ENCODE measurements around the gene DGAT2.
"Not testable (repeated sequence)": the region's sequence is repeated elsewhere in the genome, so short reads cannot be mapped to it uniquely, and the experiment has no call there.

Gene DGAT2

GRCh38 chr11:75768112-75768908 is at the start of gene DGAT2:
Gene DGAT2, plus strand, starts transcription at chr11:75768778. Its CDS starts 214 bp downstream, at chr11:75768992.
- DNase-seq (ENCODE audit: low read depth in 2 of 2): peak; percentile 38 to 71

GRCh38 chr11:75719340-75720239 is 49.0 kb upstream of the DGAT2 start:
- no peak for DNase-seq (ENCODE audit: low read depth in 2 of 2)

DNA sequence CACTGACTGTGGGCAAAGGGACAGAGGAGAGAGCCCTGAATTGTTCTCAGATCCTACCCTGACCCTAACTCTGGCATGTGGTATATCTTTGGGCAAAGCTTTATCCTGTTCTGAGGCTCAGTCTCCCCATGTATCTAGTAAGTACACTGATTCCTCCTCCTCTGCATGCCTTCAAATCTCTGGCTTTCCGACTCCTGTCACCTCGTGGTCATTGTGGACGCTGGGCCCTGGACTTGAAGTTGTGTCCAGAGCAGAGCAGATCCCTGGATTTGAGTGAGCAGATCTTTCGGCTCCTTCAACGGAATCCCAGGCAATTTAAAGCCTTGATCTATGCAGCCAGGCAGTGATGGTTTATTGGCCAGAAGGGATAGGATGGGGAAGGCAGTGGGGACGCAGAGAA is 47.9 kb upstream of the DGAT2 start:
- no peak for DNase-seq (ENCODE audit: low read depth in 2 of 2)

DNA sequence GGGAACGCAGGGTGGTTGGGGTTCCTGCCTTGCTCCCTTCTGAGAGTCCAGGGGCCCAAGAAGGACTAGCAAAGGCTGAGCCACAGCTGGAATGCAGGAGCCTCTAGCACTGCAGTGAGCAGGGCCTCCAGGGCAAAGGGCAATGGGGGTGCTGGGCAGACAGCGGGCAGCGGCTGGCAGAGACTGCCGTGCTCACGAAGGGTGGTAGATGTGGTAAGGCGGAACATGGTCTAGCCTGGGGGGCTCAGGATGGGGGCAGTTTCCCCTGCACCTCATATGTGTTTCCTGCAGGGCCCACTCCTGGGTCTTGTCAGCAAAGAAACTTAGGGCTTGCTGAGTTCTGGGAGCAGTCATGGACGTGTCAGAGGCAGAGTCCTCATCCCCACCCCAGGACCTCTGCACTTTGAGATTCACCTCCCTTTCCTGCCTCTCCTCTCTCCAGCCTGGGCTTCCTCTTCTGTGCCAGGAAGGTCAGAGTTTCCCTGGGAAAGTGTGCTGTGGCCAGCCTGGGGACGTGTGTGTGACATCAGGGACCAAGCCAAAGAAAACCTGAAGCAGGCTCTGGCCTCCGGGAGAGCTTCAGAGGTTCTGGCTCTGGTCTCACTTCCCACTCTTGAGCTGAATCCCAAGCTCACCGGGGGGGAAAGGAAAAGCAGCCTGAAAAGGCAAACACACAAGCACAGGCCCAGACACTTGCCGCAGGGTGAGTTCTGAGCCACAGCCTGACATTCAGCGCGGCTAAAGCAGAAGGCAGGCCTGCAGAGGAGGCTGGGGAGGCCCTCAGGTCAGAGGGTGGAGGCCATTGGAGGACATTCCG is 46.5 kb upstream of the DGAT2 start:
- DNase-seq (ENCODE audit: low read depth in 2 of 2): no peak

DNA sequence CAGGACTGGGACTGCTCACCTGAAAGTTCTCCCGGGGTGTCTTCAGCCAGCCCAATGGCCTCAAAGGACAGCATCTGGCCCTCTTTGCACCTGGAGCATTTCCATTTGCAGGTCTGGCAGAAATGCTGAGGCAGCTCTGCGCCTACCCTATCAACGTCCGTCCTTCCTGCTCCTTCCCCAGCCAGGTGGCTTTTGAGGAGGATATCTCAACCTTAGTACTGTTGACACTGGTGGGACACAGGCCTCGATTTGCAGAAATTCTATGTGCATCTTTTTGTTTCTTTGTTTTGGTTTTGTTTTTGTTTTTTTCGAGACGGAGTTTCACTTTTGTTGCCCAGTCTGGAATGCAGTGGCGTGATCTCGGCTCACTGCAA is 45.9 kb upstream of the DGAT2 start:
- DNase-seq (ENCODE audit: low read depth in 2 of 2): no peak

GRCh38 chr11:75725547-75726320 is 42.8 kb upstream of the DGAT2 start:
- DNase-seq (ENCODE audit: low read depth in 2 of 2): no peak

GRCh38 chr11:75728992-75729391 is 39.6 kb upstream of the DGAT2 start:
- no peak for DNase-seq (ENCODE audit: low read depth in 2 of 2)

DNA sequence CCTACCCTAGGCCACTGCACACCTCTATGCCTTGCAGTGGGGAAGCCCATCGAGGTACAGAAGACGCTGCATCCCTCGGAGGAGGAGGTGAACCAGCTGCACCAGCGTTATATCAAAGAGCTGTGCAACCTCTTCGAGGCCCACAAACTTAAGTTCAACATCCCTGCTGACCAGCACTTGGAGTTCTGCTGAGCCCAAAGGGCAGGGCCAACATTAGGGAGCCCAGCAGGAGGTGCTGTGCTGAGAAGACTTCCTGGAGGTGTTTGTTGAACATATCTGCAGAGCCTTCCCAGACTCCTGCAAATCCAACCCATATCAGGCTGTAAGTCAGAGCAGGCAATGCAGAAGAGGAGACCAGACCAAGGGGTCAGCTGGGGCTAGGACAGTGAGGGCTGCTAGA is 37.5 kb upstream of the DGAT2 start:
- no peak for DNase-seq (ENCODE audit: low read depth in 2 of 2)

DNA sequence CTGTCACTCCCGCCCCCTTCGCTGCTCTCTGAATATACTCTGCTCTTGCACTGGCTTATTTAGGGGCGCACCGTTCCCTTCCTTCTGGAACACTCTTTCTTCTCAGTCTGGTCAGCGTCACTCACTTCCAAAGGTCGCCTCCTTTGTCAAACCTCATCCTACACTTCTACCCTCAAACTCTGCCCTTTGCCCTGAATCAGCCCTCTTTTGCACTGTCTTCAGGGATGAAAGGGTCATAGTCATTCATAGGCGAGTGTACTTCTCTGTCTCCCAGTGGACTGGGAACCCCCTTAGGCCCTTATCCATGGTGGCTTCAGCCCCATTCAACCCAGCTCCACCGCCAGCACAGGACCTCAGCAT is 35.5 kb upstream of the DGAT2 start:
- DNase-seq (ENCODE audit: low read depth in 2 of 2): no peak

GRCh38 chr11:75733431-75734107 is 35.0 kb upstream of the DGAT2 start:
- DNase-seq (ENCODE audit: low read depth in 2 of 2): no peak

- no peak for DNase-seq (ENCODE audit: low read depth in 2 of 2)
Observed at GRCh38 chr11:75734491-75735180, 33.9 kb upstream of the DGAT2 start.

DNA sequence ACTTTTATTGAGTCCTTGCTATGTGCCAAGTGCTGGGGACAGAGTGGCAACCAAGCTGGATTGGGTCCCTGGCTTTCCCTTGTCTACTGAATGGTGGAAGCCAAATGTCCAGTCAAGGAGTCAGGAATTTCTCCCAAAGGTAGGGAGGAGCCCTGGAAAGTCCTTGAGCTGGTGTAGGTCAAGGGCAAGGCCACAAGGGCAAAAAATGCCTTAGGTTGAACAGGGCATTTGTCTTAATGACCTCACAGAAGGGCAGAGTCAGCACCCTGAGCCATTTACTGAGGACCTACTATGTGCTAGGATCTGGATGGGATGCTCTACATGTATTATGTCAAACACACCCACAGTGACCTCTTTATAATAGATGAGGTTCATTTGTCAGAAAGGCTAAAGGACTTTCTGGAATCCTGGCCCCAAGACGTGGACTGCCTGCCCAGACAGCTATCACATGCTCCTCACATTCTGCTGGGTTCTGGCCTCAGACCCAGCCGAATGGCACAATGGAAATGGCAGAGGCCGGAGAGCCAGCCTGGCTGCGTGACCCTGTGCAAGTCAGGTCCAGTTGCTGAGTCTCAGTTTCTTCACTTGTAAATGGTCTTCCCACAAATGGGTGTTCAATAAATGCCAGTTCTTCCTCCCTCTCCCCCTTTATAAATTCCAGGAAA is 33.3 kb upstream of the DGAT2 start:
- no peak for DNase-seq (ENCODE audit: low read depth in 2 of 2)

- DNase-seq (ENCODE audit: low read depth in 2 of 2): no peak
Observed at GRCh38 chr11:75737314-75737713, 31.3 kb upstream of the DGAT2 start.

GRCh38 chr11:75740681-75741080 is 27.9 kb upstream of the DGAT2 start:
- no peak for DNase-seq (ENCODE audit: low read depth in 2 of 2)

GRCh38 chr11:75743159-75743558 is 25.4 kb upstream of the DGAT2 start:
- not testable (repeated sequence) for DNase-seq (ENCODE audit: low read depth in 2 of 2)

GRCh38 chr11:75743711-75744563 is 24.6 kb upstream of the DGAT2 start:
- no peak for DNase-seq (ENCODE audit: low read depth in 2 of 2)

DNA sequence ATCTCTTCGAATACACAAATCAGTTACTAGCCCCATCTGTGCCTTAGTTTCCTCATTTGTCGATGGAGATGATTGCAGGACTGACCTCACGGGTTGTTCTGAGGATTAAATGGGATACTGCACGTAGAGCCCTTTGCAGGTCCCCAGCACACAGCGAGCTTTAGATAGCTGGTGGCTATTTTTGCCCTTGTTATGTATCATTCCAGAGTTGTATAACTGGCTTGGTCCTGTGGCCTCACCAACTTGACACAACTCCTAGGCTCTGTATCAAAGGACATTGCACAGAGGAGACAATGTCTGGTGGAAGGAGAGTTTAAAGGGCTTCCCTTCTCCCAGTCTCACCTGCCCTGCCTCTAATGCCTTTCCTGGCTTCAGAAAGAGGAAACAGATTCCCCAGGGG is 22.8 kb upstream of the DGAT2 start:
- DNase-seq (ENCODE audit: low read depth in 2 of 2): no peak

DNA sequence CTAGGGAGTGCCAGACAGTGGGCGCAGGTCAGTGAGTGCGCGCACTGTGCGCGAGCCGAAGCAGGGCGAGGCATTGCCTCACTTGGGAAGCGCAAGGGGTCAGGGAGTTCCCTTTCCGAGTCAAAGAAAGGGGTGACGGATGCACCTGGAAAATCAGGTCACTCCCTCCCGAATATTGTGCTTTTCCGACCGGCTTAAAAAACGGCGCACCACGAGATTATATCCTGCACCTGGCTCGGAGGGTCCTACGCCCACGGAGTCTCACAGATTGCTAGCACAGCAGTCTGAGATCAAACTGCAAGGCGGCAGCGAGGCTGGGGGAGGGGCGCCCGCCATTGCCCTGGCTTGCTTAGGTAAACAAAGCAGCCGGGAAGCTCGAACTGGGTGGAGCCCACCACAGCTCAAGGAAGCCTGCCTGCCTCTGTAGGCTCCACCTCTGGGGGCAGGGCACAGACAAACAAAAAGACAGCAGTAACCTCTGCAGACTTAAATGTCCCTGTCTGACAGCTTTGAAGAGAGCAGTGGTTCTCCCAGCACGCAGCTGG is 19.8 kb upstream of the DGAT2 start:
- DNase-seq (ENCODE audit: low read depth in 2 of 2): not testable (repeated sequence)
